Suprapubic skin (tissue), 4 donors: ENCODE results near the gene COG5. TPM values are rescaled to one million over a fixed set of nuclear protein-coding genes. Genes with fewer than 3 reads are reported as not detected.

Experiments
- DNase-seq, 2 donors: peaks; one replicate each; pipeline ENCODE4 v3.0.0-alpha.2; 2019; ENCODE audit warnings: low spot score in 2 of 2
- H3K27ac ChIP-seq: fragments of 200-600 bp; sonication (generic); one replicate; pipeline ENCODE4 v1.5.1; 2019
- H3K27me3 ChIP-seq: fragments of 200-600 bp; sonication (generic); one replicate; pipeline ENCODE4 v1.5.1; 2019
- H3K36me3 ChIP-seq: fragments of 200-600 bp; sonication (generic); one replicate; pipeline ENCODE4 v1.5.1; 2019
- H3K4me1 ChIP-seq: fragments of 200-600 bp; sonication (generic); one replicate; pipeline ENCODE4 v1.5.1; 2019
- H3K4me3 ChIP-seq: fragments of 200-600 bp; sonication (generic); one replicate; pipeline ENCODE4 v1.5.1; 2019; ENCODE audit warnings: mild to moderate bottlenecking
- H3K9me3 ChIP-seq: fragments of 200-600 bp; sonication (generic); one replicate; pipeline ENCODE4 v1.5.1; 2019
- EP300 ChIP-seq: sonication (generic); formaldehyde crosslinking; IDR thresholded peaks from one replicate; pipeline ENCODE4 v1.6.1; 2017; ENCODE audit warnings: antibody characterized with exemption
- POLR2A ChIP-seq, 2 donors: fragments of 450-650 bp; IDR thresholded peaks; one replicate each; pipeline ENCODE4 v1.6.1; 2017; ENCODE audit warnings: antibody characterized with exemption in 2 of 2, mild to moderate bottlenecking in 2 of 2, moderate library complexity in 2 of 2
- POLR2AphosphoS5 ChIP-seq, 3 donors: sonication (generic); formaldehyde crosslinking; IDR thresholded peaks; one replicate each; pipeline ENCODE4 v1.6.1; 2017; ENCODE audit warnings: antibody characterized with exemption in 3 of 3
- WGBS: methylation state at CpG from one replicate; pipeline ENCODE4 v1.1.5; 2018; 5-methylcytosine and 5-hydroxymethylcytosine counted together
- total RNA-seq, 4 donors: library from RNA; depleted of rRNA; stranded (reverse); fragments of >200 nt; gene quantifications; one replicate each; pipeline ENCODE4 v1.1.0, GENCODE V29; 2016
- TF ChIP-seq, protein P1 (sequence below), 2 donors: fragments of 200-600 bp in 1 of 2; fragments of 450-650 bp in 1 of 2; sonication (generic) in 1 of 2; IDR thresholded peaks; one replicate each; pipeline ENCODE4 v1.5.1; 2016 to 2019; ENCODE audit warnings: antibody characterized with exemption in 2 of 2, mild to moderate bottlenecking in 1 of 2, moderate library complexity in 1 of 2

The COG5 gene
- total RNA-seq, 4 donors from 2014 or later: 31.1 to 60.1 (median 53.7) TPM

DNA sequence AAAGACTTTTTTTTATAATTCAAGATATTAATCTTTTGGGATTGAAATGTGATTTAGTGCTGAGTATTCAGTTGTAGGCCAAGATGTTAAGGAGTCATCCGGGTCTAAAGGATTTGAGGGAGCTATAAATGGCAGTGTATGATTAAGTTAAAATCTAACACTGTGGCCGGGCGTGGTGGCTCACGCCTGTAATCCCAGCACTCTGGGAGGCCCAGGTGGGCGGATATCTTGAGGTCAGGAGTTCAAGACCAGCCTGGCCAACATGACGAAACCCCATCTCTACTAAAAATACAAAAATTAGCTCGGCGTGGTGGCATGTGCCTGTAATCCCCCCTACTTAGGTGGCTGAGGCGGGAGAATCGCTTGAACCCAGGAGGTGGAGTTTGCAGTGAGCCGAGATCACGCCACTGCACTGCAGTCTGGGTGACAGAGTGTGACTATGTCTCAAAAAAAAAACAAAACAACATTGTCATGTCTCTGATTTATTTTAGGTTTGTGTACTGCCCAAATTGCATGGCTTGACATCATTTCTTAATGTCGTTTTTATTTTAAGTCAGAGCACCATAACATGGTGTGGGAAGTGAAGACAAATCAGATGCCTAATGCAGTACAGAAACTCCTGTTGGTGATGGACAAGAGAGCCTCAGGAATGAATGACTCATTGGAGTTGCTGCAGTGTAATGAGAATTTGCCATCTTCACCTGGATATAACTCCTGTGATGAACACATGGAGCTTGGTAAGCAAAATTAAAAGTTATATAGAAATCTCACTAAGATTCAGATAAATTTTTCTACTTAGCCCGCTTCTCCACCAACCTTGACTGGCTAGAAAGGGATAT, 384.2 kb downstream of the COG5 start:
- WGBS: 86% methylated on average over 14 of the region's 14 CpGs
- Histone ChIP-seq H3K4me1 (peaks cover 54% of the 10 kb centered on the region), H3K4me3 (no peak overlapping the region), H3K27me3 (no peaks in the 10 kb centered on the region), H3K9me3 (no peaks in the 10 kb centered on the region), H3K27ac (no peak overlapping the region), H3K36me3 (peaks cover 38% of the 10 kb centered on the region)
- TF ChIP-seq POLR2AphosphoS5 (IDR thresholded peaks at IDR 0.05) (no peak), EP300 (no peak), POLR2A (IDR thresholded peaks at IDR 0.05) (no peak)
- TF ChIP-seq, protein P1, sequence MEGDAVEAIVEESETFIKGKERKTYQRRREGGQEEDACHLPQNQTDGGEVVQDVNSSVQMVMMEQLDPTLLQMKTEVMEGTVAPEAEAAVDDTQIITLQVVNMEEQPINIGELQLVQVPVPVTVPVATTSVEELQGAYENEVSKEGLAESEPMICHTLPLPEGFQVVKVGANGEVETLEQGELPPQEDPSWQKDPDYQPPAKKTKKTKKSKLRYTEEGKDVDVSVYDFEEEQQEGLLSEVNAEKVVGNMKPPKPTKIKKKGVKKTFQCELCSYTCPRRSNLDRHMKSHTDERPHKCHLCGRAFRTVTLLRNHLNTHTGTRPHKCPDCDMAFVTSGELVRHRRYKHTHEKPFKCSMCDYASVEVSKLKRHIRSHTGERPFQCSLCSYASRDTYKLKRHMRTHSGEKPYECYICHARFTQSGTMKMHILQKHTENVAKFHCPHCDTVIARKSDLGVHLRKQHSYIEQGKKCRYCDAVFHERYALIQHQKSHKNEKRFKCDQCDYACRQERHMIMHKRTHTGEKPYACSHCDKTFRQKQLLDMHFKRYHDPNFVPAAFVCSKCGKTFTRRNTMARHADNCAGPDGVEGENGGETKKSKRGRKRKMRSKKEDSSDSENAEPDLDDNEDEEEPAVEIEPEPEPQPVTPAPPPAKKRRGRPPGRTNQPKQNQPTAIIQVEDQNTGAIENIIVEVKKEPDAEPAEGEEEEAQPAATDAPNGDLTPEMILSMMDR (IDR thresholded peaks at IDR 0.05): no peak
- no peak for DNase-seq

DNA sequence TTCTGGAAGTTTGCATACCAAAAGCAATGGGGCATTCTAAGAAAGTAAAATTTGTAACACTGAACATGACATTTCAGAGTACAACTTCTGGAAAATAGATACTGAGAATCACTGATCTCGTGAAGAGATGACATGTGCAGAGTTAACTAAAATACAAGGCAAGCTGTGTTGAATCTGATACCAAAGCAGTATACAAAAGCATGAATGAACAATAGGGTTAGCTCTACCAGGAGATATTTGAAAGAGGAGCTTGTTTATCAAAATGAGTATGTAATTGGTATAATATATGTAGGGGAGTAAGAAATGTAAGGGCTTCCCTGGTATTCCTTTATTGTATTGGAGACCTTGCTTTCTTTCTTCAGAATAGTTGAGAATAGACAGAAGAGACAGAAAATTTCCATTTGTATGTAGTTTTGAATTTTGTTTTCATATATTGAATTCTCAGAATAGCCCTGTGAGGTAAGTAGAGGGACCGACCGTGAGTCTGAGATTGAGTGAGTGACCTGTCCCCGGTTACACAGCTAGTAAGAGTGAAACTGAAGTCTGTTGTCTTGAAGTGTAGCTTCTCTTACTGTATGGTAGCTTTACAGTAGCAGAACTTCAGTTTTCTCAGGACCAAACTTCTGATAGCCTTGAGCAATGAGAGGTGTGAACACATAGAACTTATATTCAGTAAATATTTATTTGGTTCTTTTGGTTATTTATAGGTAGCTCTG, 389.9 kb downstream of the COG5 start:
- TF ChIP-seq EP300 (no peak), POLR2AphosphoS5 (IDR thresholded peaks at IDR 0.05) (no peak), POLR2A (IDR thresholded peaks at IDR 0.05) (no peak)
- TF ChIP-seq, protein P1 (IDR thresholded peaks at IDR 0.05): no peak
- Histone ChIP-seq H3K27ac (no peak overlapping the region), H3K9me3 (no peaks in the 10 kb centered on the region), H3K4me3 (no peak overlapping the region), H3K4me1 (peaks cover 69% of the 10 kb centered on the region), H3K27me3 (no peaks in the 10 kb centered on the region), H3K36me3 (peaks cover 6% of the 10 kb centered on the region)
- WGBS: 66% methylated on average over 4 of the region's 4 CpGs
- no peak for DNase-seq

DNA sequence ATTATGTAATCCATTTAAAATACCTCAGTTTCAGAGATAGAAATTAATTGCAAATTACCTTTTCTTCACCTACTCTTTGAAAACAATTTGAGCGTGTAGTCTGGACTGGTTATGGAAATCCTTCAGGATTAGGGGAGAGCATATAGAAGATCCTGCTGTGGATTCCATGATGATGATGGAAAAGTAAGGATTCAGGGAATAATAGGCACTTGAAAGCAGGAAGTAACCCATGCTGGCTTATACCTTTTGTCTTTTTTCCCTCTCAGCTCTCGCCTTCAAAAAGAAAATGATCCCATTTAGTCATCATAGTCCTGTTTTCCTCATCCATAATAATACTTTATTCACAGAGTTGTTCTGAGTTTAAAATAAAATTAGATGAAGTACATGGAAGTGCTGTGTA, 390.5 kb downstream of the COG5 start:
- Histone ChIP-seq H3K4me1 (peaks cover 67% of the 10 kb centered on the region), H3K27me3 (no peaks in the 10 kb centered on the region), H3K27ac (no peak overlapping the region), H3K36me3 (peaks cover 6% of the 10 kb centered on the region), H3K9me3 (no peaks in the 10 kb centered on the region), H3K4me3 (no peak overlapping the region)
- no peak for DNase-seq
- 73% methylated on average over 2 of the region's 2 CpGs for WGBS
- TF ChIP-seq, protein P1 (IDR thresholded peaks at IDR 0.05): no peak
- TF ChIP-seq POLR2A (IDR thresholded peaks at IDR 0.05): no peak
- TF ChIP-seq POLR2AphosphoS5 (IDR thresholded peaks at IDR 0.05): no peak
- no peak for TF ChIP-seq EP300

DNA sequence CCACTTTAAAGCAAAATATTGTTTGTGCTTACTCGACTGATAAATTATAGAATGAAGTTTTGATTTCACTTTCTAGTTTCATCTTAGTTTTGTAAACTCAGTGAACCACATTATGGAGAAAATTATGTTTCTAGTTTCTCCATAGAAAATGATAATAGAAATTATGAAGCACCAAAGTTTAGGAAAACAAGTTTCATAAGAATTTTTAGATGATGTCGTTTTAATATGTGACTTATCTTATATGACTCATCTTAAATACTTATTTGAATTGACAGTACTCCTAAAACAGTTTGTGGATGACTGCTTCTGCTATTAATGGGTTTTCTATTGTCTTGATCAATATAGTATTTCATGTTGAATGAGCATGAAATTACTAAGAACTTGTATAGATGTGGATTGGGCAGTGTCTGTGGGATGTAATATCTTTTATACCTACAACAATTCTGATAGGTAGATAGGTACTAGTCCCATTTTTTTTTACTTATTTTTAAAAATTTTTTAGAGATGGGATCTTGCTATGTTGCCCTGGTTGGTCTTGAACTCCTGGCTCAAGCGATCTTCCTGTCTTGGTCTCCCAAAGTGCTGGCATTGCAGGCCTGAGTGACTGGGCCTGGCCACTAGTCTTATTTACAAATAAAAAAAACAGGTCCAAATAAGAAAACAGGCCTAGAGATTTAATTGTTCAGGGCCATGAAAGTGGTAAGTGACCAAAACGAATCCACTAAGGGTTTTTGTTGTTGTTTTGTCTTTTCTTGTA, 391.3 kb downstream of the COG5 start:
- 68% methylated on average over 4 of the region's 4 CpGs for WGBS
- H3K4me1 ChIP-seq: peaks cover 62% of the 10 kb centered on the region
- no peaks in the 10 kb centered on the region for H3K27me3 ChIP-seq
- H3K4me3 ChIP-seq: no peak overlapping the region
- TF ChIP-seq, protein P1 (IDR thresholded peaks at IDR 0.05): no peak
- TF ChIP-seq EP300: no peak
- no peak for TF ChIP-seq POLR2A (IDR thresholded peaks at IDR 0.05)
- TF ChIP-seq POLR2AphosphoS5 (IDR thresholded peaks at IDR 0.05): no peak
- no peaks in the 10 kb centered on the region for H3K9me3 ChIP-seq
- DNase-seq: no peak
- peaks cover 6% of the 10 kb centered on the region for H3K36me3 ChIP-seq
- H3K27ac ChIP-seq: no peak overlapping the region
